SK-N-SH treated with all-trans-retinoic acid at 6 μM for 48 hours (cell line): Measurements from ENCODE around the gene CRKL.

ENCODE experiments used
- ATAC-seq: fragments of 200-7000 bp; cut with Tn5 transposase; 3 replicates; pipeline ENCODE4 v1.9.1; 2020; ENCODE audit warnings: mild to moderate bottlenecking, moderate library complexity
- ARNTL ChIP-seq: fragments of 450-650 bp; formaldehyde crosslinking; IDR thresholded peaks from 2 replicates; pipeline ENCODE4 v1.5.0; 2020; ENCODE audit warnings: low read depth, mild to moderate bottlenecking, moderate library complexity, borderline replicate concordance
- BACH2 ChIP-seq: fragments of 250-450 bp; sonication (Bioruptor Pico); IDR thresholded peaks from 2 replicates; pipeline ENCODE4 v1.9.0; 2021; ENCODE audit warnings: mild to moderate bottlenecking, borderline replicate concordance
- CREB5 ChIP-seq: fragments of 250-450 bp; sonication (Bioruptor Pico); IDR thresholded peaks from 2 replicates; pipeline ENCODE4 v1.5.1; 2020; ENCODE audit warnings: low read depth, mild to moderate bottlenecking, moderate library complexity
- CSDC2 ChIP-seq: fragments of 250-450 bp; sonication (Bioruptor Pico); IDR thresholded peaks from 2 replicates; pipeline ENCODE4 v1.5.0; 2020; ENCODE audit warnings: mild to moderate bottlenecking, moderate library complexity
- CSRNP3 ChIP-seq: fragments of 250-450 bp; sonication (Bioruptor Pico); IDR thresholded peaks from 2 replicates; pipeline ENCODE4 v1.5.1; 2021; ENCODE audit warnings: mild to moderate bottlenecking, moderate library complexity
- ESRRG ChIP-seq: fragments of 250-450 bp; sonication (Bioruptor Pico); IDR thresholded peaks from 2 replicates; pipeline ENCODE4 v1.6.1; 2021; ENCODE audit warnings: mild to moderate bottlenecking
- GLIS3 ChIP-seq: fragments of 250-450 bp; sonication (Bioruptor Pico); IDR thresholded peaks from 2 replicates; pipeline ENCODE4 v1.5.0; 2020; ENCODE audit warnings: mild to moderate bottlenecking, moderate library complexity
- ISL1 ChIP-seq: fragments of 250-450 bp; sonication (Bioruptor Pico); IDR thresholded peaks from 2 replicates; pipeline ENCODE4 v2.1.2; 2022; ENCODE audit warnings: mild to moderate bottlenecking, moderate library complexity
- PATZ1 ChIP-seq: fragments of 250-450 bp; sonication (Bioruptor Pico); IDR thresholded peaks from 2 replicates; pipeline ENCODE4 v1.8.0; 2020; ENCODE audit warnings: mild to moderate bottlenecking, moderate library complexity, borderline replicate concordance
- RARB ChIP-seq: fragments of 250-450 bp; sonication (Bioruptor Pico); IDR thresholded peaks from 2 replicates; pipeline ENCODE4 v1.8.0; 2021; ENCODE audit warnings: mild to moderate bottlenecking, moderate library complexity
- SNAI2 ChIP-seq: fragments of 250-450 bp; sonication (Bioruptor Pico); IDR thresholded peaks from 2 replicates; pipeline ENCODE4 v1.5.0; 2020; ENCODE audit warnings: mild to moderate bottlenecking, moderate library complexity
- TCF4 ChIP-seq: fragments of 250-450 bp; sonication (Bioruptor Pico); IDR thresholded peaks from 2 replicates; pipeline ENCODE4 v1.8.0; 2021; ENCODE audit warnings: mild to moderate bottlenecking, moderate library complexity, borderline replicate concordance
- TOX ChIP-seq: fragments of 250-450 bp; sonication (Bioruptor Pico); IDR thresholded peaks from 2 replicates; pipeline ENCODE4 v1.8.0; 2021; ENCODE audit warnings: mild to moderate bottlenecking, moderate library complexity, borderline replicate concordance
- TSHZ2 ChIP-seq: fragments of 250-450 bp; sonication (Bioruptor Pico); IDR thresholded peaks from 2 replicates; pipeline ENCODE4 v1.5.0; 2020; ENCODE audit warnings: mild to moderate bottlenecking, moderate library complexity
- ZC3H10 ChIP-seq: fragments of 250-450 bp; sonication (Bioruptor Pico); IDR thresholded peaks from 2 replicates; pipeline ENCODE4 v1.5.1; 2021; ENCODE audit warnings: mild to moderate bottlenecking, moderate library complexity
- ZFP30 ChIP-seq: fragments of 450-650 bp; formaldehyde crosslinking; IDR thresholded peaks from 2 replicates; pipeline ENCODE4 v1.5.0; 2022; ENCODE audit warnings: mild to moderate bottlenecking, moderate library complexity
- ZNF565 ChIP-seq: fragments of 450-650 bp; formaldehyde crosslinking; conservative IDR thresholded peaks from 2 replicates; pipeline ENCODE4 v1.5.0; 2020; ENCODE audit warnings: low read depth, mild to moderate bottlenecking, moderate library complexity
- ZNF70 ChIP-seq: fragments of 450-650 bp; formaldehyde crosslinking; IDR thresholded peaks from 2 replicates; pipeline ENCODE4 v1.5.0; 2020; ENCODE audit warnings: mild to moderate bottlenecking, moderate library complexity

Gene CRKL

GRCh38 chr22:20912494-20912893 lies 4.7 kb upstream of the CRKL start (continued):
- TF ChIP-seq TSHZ2 (CRISPR knock-in tag) (no peak), CSDC2 (CRISPR knock-in tag) (no peak), ESRRG (CRISPR knock-in tag) (no peak)

GRCh38 chr22:20918663-20919218 lies 1.5 kb downstream of the CRKL start:
- ATAC-seq: no peak
- TF ChIP-seq BACH2 (CRISPR knock-in tag) (no peak), GLIS3 (CRISPR knock-in tag) (no peak), ZNF70 (CRISPR knock-in tag) (no peak), SNAI2 (CRISPR knock-in tag) (no peak), ARNTL (CRISPR knock-in tag) (no peak), CREB5 (no peak), ZFP30 (no peak), ISL1 (no peak), PATZ1 (CRISPR knock-in tag) (no peak), CSDC2 (CRISPR knock-in tag) (no peak), TCF4 (CRISPR knock-in tag) (no peak), ESRRG (CRISPR knock-in tag) (no peak), TOX (CRISPR knock-in tag) (no peak), RARB (no peak), CSRNP3 (CRISPR knock-in tag) (no peak), ZNF565 (CRISPR knock-in tag) (no peak), TSHZ2 (CRISPR knock-in tag) (no peak), ZC3H10 (CRISPR knock-in tag) (no peak)

- no peak for ATAC-seq
- TF ChIP-seq TOX (CRISPR knock-in tag): no peak
- 0 out of 2 replicates have a peak, but pooled peaks have one; percentile 28 for TF ChIP-seq ISL1
- TF ChIP-seq, all 23 proteins: peak for 1
Observed at GRCh38 chr22:20919718-20920117, 2.5 kb downstream of the CRKL start.

GRCh38 chr22:20920881-20921203 lies 3.6 kb downstream of the CRKL start:
- TF ChIP-seq ARNTL (CRISPR knock-in tag): no peak
- no peak for ATAC-seq
